Dermis lymphatic vessel endothelial cell (primary cell): ENCODE data around the gene SULT1E1. TPM values are rescaled to one million over a fixed set of nuclear protein-coding genes. Genes with fewer than 3 reads are reported as not detected.

Experiments
- total RNA-seq: library from RNA; depleted of rRNA; stranded (reverse); fragments of >200 nt; gene quantifications from 2 replicates; pipeline ENCODE4 v1.2.1, GENCODE V29; 2014

SULT1E1 gene, protein sequence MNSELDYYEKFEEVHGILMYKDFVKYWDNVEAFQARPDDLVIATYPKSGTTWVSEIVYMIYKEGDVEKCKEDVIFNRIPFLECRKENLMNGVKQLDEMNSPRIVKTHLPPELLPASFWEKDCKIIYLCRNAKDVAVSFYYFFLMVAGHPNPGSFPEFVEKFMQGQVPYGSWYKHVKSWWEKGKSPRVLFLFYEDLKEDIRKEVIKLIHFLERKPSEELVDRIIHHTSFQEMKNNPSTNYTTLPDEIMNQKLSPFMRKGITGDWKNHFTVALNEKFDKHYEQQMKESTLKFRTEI
- total RNA-seq: 0.22 and 0.52 TPM in 2 replicates

DNA sequence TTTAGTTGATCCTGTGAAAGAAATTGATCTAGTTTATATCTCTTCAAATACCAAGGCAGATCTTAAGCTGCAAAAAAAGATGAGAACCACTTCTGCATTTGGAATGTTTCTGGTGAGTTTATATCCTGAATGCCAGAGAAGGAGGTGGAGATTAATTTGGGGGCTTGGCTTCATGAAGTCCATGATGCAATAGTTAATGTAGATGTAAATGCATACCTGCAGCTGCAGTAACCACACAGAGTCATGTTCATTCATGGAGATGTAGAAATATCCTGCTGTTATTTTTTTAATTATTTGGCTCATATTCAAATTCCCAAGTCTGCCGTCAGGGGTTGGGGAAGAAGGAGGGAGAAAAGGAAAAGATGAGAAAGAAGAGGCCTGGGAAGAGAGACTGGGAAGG lies at the start of gene SULT1E1:
TSS of gene SULT1E1 (minus strand) at position 94 of the 400 bp plus-strand sequence. CDS start 2,501 bp downstream, outside the sequence.

Other genes with a start within 250 kb of the SULT1E1 start
- not detected in 2 replicates for gene UGT2A2, start 220.5 kb downstream of the SULT1E1 start, total RNA-seq
- not detected in 2 replicates for gene UGT2A1, start 206.9 kb downstream of the SULT1E1 start, total RNA-seq
- gene SULT1B1, start 99.5 kb downstream of the SULT1E1 start, total RNA-seq: 0.87 and 2.1 TPM in 2 replicates
- not detected in 2 replicates for gene CSN1S1, start 70.9 kb upstream of the SULT1E1 start, total RNA-seq
- not detected in 2 replicates for gene CSN2, start 105.6 kb upstream of the SULT1E1 start, total RNA-seq
- gene STATH, start 135.8 kb upstream of the SULT1E1 start, total RNA-seq: not detected in 2 replicates
- not detected in 2 replicates for gene HTN3, start 168.3 kb upstream of the SULT1E1 start, total RNA-seq
- gene HTN1, start 190.3 kb upstream of the SULT1E1 start, total RNA-seq: not detected in 2 replicates